ENCODE results near the gene MTTP. TPM values are rescaled to one million over a fixed set of nuclear protein-coding genes. Genes with fewer than 3 reads are reported as not detected.

Gene MTTP
- total and polyA plus RNA-seq, 8 donors = 0.05 to 39.1 (median 0.51) TPM; not detected in 4

GRCh38 chr4:99617374-99617773 lies 42.8 kb downstream of the MTTP start:
- H3K4me1 ChIP-seq = no peaks in the 10 kb centered on the region
- no peak overlapping the region for H3K4me3 ChIP-seq
- H3K27me3 ChIP-seq = no peaks in the 10 kb centered on the region
- TF ChIP-seq POLR2A (IDR thresholded peaks at IDR 0.05) = no peak
- no peak for TF ChIP-seq CTCF (IDR thresholded peaks at IDR 0.05)
- no peak for TF ChIP-seq POLR2AphosphoS5 (IDR thresholded peaks at IDR 0.05)
- TF ChIP-seq EP300 (IDR thresholded peaks at IDR 0.05) = no peak
- intact Hi-C loops (cut with DNase I; ENCODE audit: low total_unique reads) = no loop called here
- no peaks in the 10 kb centered on the region for H3K36me3 ChIP-seq
- no peak for DNase-seq
- no peak overlapping the region for H3K27ac ChIP-seq
- WGBS, 5 donors = 57 to 81% (median 72%) methylated on average over 1 of the region's 1 CpG
- no peaks in the 10 kb centered on the region for H3K9me3 ChIP-seq

GRCh38 chr4:99622341-99622740 lies 47.7 kb downstream of the MTTP start:
- Histone ChIP-seq H3K4me3 (no peak overlapping the region), H3K9me3 (no peaks in the 10 kb centered on the region), H3K36me3 (no peaks in the 10 kb centered on the region), H3K27me3 (no peaks in the 10 kb centered on the region), H3K4me1 (peaks cover 0 to 12% (median 3%) of the 10 kb centered on the region in 4 donors), H3K27ac (peak overlapping the region in 1 of 5 donors; percentile 20)
- intact Hi-C loops (cut with DNase I; ENCODE audit: low total_unique reads) = no loop called here
- 71 to 97% (median 87%) methylated on average over 1 of the region's 1 CpG for WGBS, 5 donors
- no peak for TF ChIP-seq CTCF (IDR thresholded peaks at IDR 0.05)
- no peak for DNase-seq

GRCh38 chr4:99624141-99624719 lies 49.6 kb downstream of the MTTP start:
- Histone ChIP-seq H3K27ac (peak overlapping the region in 2 of 5 donors; percentile 2 to 49), H3K36me3 (no peaks in the 10 kb centered on the region), H3K4me1 (peaks cover 0 to 12% (median 3%) of the 10 kb centered on the region in 4 donors), H3K27me3 (no peaks in the 10 kb centered on the region), H3K4me3 (no peak overlapping the region), H3K9me3 (no peaks in the 10 kb centered on the region)
- DNase-seq = peak in 1 of 2 donors; percentile 7
- TF ChIP-seq EP300 (IDR thresholded peaks at IDR 0.05) = no peak
- TF ChIP-seq POLR2AphosphoS5 (IDR thresholded peaks at IDR 0.05) = peak in 2 of 3 donors; percentile 42 to 77
- no peak for TF ChIP-seq POLR2A (IDR thresholded peaks at IDR 0.05)
- TF ChIP-seq CTCF (IDR thresholded peaks at IDR 0.05) = no peak
- WGBS, 5 donors = 49 to 68% (median 58%) methylated on average over 4 of the region's 4 CpGs
- intact Hi-C loops (cut with DNase I; ENCODE audit: low total_unique reads) = no loop called here

GRCh38 chr4:99625369-99625768 lies 50.7 kb downstream of the MTTP start:
- no peak for DNase-seq
- no peak overlapping the region for H3K4me3 ChIP-seq
- no peaks in the 10 kb centered on the region for H3K36me3 ChIP-seq
- H3K9me3 ChIP-seq = no peaks in the 10 kb centered on the region
- no peaks in the 10 kb centered on the region for H3K27me3 ChIP-seq
- H3K27ac ChIP-seq = no peak overlapping the region
- WGBS, 5 donors = 74 to 85% (median 83%) methylated on average over 5 of the region's 5 CpGs
- TF ChIP-seq EP300 (IDR thresholded peaks at IDR 0.05) (no peak), POLR2A (IDR thresholded peaks at IDR 0.05) (no peak), CTCF (IDR thresholded peaks at IDR 0.05) (no peak), POLR2AphosphoS5 (IDR thresholded peaks at IDR 0.05) (no peak)
- peaks cover 0 to 12% (median 3%) of the 10 kb centered on the region in 4 donors for H3K4me1 ChIP-seq
- intact Hi-C loops (cut with DNase I; ENCODE audit: low total_unique reads) = no loop called here

Data from stomach (tissue), 9 donors.